Progenitor cell of endocrine pancreas (in vitro differentiated cells): Measurements from ENCODE around the gene WDR44. TPM values are rescaled to one million over a fixed set of nuclear protein-coding genes. Genes with fewer than 3 reads are reported as not detected.

Experiments
- DNase-seq: peaks from one replicate; pipeline ENCODE4 v3.0.0; 2021; ENCODE audit warnings: low spot score; ENCODE audit not compliant: unreplicated experiment
- H3K27ac Mint-ChIP-seq: 2 replicates; pipeline ENCODE4 v1.8.0; 2021; ENCODE audit warnings: mild to moderate bottlenecking, moderate library complexity, mixed read lengths
- H3K27me3 Mint-ChIP-seq: 2 replicates; pipeline ENCODE4 v1.8.0; 2021; ENCODE audit warnings: mixed read lengths
- H3K36me3 Mint-ChIP-seq: 2 replicates; pipeline ENCODE4 v1.8.0; 2022; ENCODE audit warnings: mixed read lengths; ENCODE audit not compliant: insufficient read depth
- H3K4me1 Mint-ChIP-seq: 2 replicates; pipeline ENCODE4 v1.8.0; 2021; ENCODE audit warnings: low read depth, mixed read lengths
- H3K4me3 Mint-ChIP-seq: 2 replicates; pipeline ENCODE4 v1.8.0; 2021; ENCODE audit warnings: low read depth, mild to moderate bottlenecking, moderate library complexity, mixed read lengths
- H3K9me3 Mint-ChIP-seq: 2 replicates; pipeline ENCODE4 v1.8.0; 2021; ENCODE audit warnings: low read depth, mixed read lengths
- CTCF ChIP-seq: fragments of 200-600 bp; sonication (generic); IDR thresholded peaks from one replicate; pipeline ENCODE4 v1.5.0; 2021; ENCODE audit warnings: antibody characterized with exemption, mild to moderate bottlenecking; ENCODE audit not compliant: unreplicated experiment
- total RNA-seq: library from RNA; stranded (reverse); gene quantifications from 2 replicates; pipeline ENCODE4 v1.2.1, GENCODE V29; 2021

WDR44 gene
- total RNA-seq, 1 donor from 2014 or later: 11.8 TPM

- Mint-ChIP-seq H3K4me3 (no peak overlapping the region), H3K27ac (no peak overlapping the region), H3K27me3 (no peaks in the 10 kb centered on the region), H3K9me3 (peaks cover 40% of the 10 kb centered on the region), H3K36me3 (peaks cover 24% of the 10 kb centered on the region), H3K4me1 (no peaks in the 10 kb centered on the region)
- no peak for DNase-seq
- TF ChIP-seq CTCF: no peak
Observed at GRCh38 chrX:118418811-118419251, 72.9 kb downstream of the WDR44 start.

- no peak for TF ChIP-seq CTCF
- peaks cover 37% of the 10 kb centered on the region for H3K9me3 Mint-ChIP-seq
- peaks cover 17% of the 10 kb centered on the region for H3K36me3 Mint-ChIP-seq
- no peak overlapping the region for H3K27ac Mint-ChIP-seq
- no peak overlapping the region for H3K4me3 Mint-ChIP-seq
- no peak for DNase-seq
- H3K27me3 Mint-ChIP-seq: no peaks in the 10 kb centered on the region
- no peaks in the 10 kb centered on the region for H3K4me1 Mint-ChIP-seq
Observed at GRCh38 chrX:118420462-118420861, 74.6 kb downstream of the WDR44 start.

GRCh38 chrX:118423558-118423957, 77.7 kb downstream of the WDR44 start:
- H3K4me1 Mint-ChIP-seq: no peaks in the 10 kb centered on the region
- peaks cover 20% of the 10 kb centered on the region for H3K9me3 Mint-ChIP-seq
- H3K36me3 Mint-ChIP-seq: peaks cover 4% of the 10 kb centered on the region
- no peak for TF ChIP-seq CTCF
- H3K27ac Mint-ChIP-seq: no peak overlapping the region
- H3K27me3 Mint-ChIP-seq: no peaks in the 10 kb centered on the region
- DNase-seq: no peak
- H3K4me3 Mint-ChIP-seq: no peak overlapping the region

- no peak for TF ChIP-seq CTCF
- Mint-ChIP-seq H3K9me3 (peaks cover 29% of the 10 kb centered on the region), H3K36me3 (peaks cover 23% of the 10 kb centered on the region), H3K4me3 (no peak overlapping the region), H3K27me3 (no peaks in the 10 kb centered on the region), H3K4me1 (no peaks in the 10 kb centered on the region), H3K27ac (no peak overlapping the region)
- DNase-seq: no peak
Observed at GRCh38 chrX:118432799-118433198, 86.9 kb downstream of the WDR44 start.

GRCh38 chrX:118437283-118437682, 91.4 kb downstream of the WDR44 start:
- Mint-ChIP-seq H3K4me1 (no peaks in the 10 kb centered on the region), H3K27ac (no peak overlapping the region), H3K36me3 (peaks cover 18% of the 10 kb centered on the region), H3K4me3 (no peak overlapping the region), H3K9me3 (peaks cover 20% of the 10 kb centered on the region), H3K27me3 (no peaks in the 10 kb centered on the region)
- no peak for TF ChIP-seq CTCF
- DNase-seq: no peak
